GM21515 (cell line): ENCODE data around the gene BCL11B.

Source experiments
- ATAC-seq: cut with Tn5 transposase; IDR thresholded peaks from one replicate; pipeline ENCODE4 v1.9.1; 2021; ENCODE audit not compliant: unreplicated experiment

BCL11B gene

GRCh38 chr14:99141236-99141635 is 130.8 kb downstream of the BCL11B start:
- no peak for ATAC-seq

GRCh38 chr14:99138999-99139865 is 132.8 kb downstream of the BCL11B start:
- no peak for ATAC-seq

- no peak for ATAC-seq
Observed at GRCh38 chr14:99137913-99138571, 134.0 kb downstream of the BCL11B start.

GRCh38 chr14:99137001-99137700 is 134.8 kb downstream of the BCL11B start:
- ATAC-seq, result no peak

- no peak for ATAC-seq
Observed at GRCh38 chr14:99136401-99136800, 135.6 kb downstream of the BCL11B start.

GRCh38 chr14:99136047-99136400 is 136.0 kb downstream of the BCL11B start:
- no peak for ATAC-seq

GRCh38 chr14:99134516-99135046 is 137.4 kb downstream of the BCL11B start:
- ATAC-seq, result no peak

- ATAC-seq, result no peak
Observed at GRCh38 chr14:99133636-99134515, 138.1 kb downstream of the BCL11B start.

GRCh38 chr14:99132821-99133635 is 139.0 kb downstream of the BCL11B start:
- ATAC-seq, result no peak

- no peak for ATAC-seq
Observed at GRCh38 chr14:99131632-99132271, 140.2 kb downstream of the BCL11B start.

GRCh38 chr14:99129998-99130397 is 142.0 kb downstream of the BCL11B start:
- ATAC-seq, result no peak

GRCh38 chr14:99129211-99129696 is 142.7 kb downstream of the BCL11B start:
- no peak for ATAC-seq

GRCh38 chr14:99128185-99128584 is 143.8 kb downstream of the BCL11B start:
- ATAC-seq, result no peak

- no peak for ATAC-seq
Observed at GRCh38 chr14:99127651-99128167, 144.3 kb downstream of the BCL11B start.

GRCh38 chr14:99125616-99126431 is 146.2 kb downstream of the BCL11B start:
- ATAC-seq, result no peak

- no peak for ATAC-seq
Observed at GRCh38 chr14:99125113-99125512, 146.9 kb downstream of the BCL11B start.

- ATAC-seq, result no peak
Observed at GRCh38 chr14:99124482-99125105, 147.4 kb downstream of the BCL11B start.
